Hypothalamus (tissue), 51 donors: ENCODE data around the gene LSM2.
"Not testable (repeated sequence)": the region's sequence is repeated elsewhere in the genome, so short reads cannot be mapped to it uniquely, and the experiment has no call there.

Experiments
- DNase-seq, 51 donors: peaks; one replicate each; lab custom pipeline; 2025; lab: John Stamatoyannopoulos, UW

The LSM2 gene

DNA sequence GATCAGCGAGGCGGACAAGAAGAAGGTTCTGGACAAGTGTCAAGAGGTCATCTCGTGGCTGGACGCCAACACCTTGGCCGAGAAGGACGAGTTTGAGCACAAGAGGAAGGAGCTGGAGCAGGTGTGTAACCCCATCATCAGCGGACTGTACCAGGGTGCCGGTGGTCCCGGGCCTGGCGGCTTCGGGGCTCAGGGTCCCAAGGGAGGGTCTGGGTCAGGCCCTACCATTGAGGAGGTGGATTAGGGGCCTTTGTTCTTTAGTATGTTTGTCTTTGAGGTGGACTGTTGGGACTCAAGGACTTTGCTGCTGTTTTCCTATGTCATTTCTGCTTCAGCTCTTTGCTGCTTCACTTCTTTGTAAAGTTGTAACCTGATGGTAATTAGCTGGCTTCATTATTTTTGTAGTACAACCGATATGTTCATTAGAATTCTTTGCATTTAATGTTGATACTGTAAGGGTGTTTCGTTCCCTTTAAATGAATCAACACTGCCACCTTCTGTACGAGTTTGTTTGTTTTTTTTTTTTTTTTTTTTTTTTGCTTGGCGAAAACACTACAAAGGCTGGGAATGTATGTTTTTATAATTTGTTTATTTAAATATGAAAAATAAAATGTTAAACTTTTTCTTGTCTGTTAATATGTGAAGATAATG is 23.0 kb upstream of the LSM2 start:
- peak in 20 of 51 donors; percentile 10 to 79 (median 34) for DNase-seq

DNA sequence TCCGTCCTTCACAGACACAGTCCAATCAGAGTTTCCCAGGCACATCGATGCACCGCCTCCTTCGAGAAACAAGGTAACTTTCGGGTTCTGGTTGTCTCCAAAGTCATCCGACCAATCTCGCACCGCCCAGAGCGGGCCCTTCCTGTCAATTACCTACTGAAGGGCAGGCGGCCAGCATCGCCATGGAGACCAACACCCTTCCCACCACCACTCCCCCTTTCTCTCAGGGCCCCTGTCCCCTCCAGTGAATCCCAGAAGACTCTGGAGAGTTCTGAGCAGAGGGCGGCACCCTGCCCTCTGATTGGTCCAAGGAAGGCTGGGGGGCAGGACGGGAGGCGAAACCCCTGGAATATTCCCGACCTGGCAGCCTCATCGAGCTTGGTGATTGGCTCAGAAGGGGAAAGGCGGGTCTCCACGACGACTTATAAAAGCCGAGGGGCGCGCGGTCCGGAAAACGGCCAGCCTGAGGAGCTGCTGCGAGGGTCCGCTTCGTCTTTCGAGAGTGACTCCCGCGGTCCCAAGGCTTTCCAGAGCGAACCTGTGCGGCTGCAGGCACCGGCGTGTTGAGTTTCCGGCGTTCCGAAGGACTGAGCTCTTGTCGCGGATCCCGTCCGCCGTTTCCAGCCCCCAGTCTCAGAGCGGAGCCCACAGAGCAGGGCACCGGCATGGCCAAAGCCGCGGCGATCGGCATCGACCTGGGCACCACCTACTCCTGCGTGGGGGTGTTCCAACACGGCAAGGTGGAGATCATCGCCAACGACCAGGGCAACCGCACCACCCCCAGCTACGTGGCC is 20.7 kb upstream of the LSM2 start, which contains the start of gene HSPA1B:
Gene HSPA1B, plus strand, starts transcription at position 453 of the 794 bp plus-strand sequence. Its CDS starts 213 bp downstream, at position 666.
- DNase-seq: peak in 50 of 51 donors; percentile 88 to 100 (median 99)

- DNase-seq: peak in 37 of 51 donors; percentile 30 to 88 (median 71)
Observed at GRCh38 chr6:31826793-31827285, 20.1 kb upstream of the LSM2 start.

DNA sequence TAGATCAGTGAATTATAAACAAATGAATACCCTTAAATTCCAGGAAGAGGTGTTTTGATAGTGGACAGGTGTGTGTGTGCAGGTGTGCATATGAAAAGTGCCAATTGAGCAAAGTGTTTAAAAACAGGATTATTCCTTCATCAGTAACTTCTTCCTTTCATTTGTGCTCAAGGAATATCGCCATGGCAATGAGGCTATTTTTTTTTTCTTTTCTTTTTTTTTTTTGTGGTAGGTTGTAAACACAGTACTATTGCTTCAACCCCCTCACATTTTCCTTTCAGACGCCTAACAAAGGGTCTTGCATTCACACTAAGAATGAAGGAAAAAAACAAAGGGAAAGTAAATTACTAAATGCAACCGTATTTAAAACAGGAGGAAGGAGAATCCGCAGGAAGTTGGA is 18.8 kb upstream of the LSM2 start:
- DNase-seq: no peak

- DNase-seq: not testable (repeated sequence)
Observed at GRCh38 chr6:31823592-31824196, 16.9 kb upstream of the LSM2 start.

GRCh38 chr6:31822036-31822821 is 15.5 kb upstream of the LSM2 start:
- peak in 46 of 51 donors; percentile 26 to 93 (median 72) for DNase-seq

- peak in 43 of 51 donors; percentile 14 to 89 (median 58) for DNase-seq
Observed at GRCh38 chr6:31821301-31822035, 14.7 kb upstream of the LSM2 start.

GRCh38 chr6:31820399-31820798 is 13.6 kb upstream of the LSM2 start:
- DNase-seq: not testable (repeated sequence)

DNA sequence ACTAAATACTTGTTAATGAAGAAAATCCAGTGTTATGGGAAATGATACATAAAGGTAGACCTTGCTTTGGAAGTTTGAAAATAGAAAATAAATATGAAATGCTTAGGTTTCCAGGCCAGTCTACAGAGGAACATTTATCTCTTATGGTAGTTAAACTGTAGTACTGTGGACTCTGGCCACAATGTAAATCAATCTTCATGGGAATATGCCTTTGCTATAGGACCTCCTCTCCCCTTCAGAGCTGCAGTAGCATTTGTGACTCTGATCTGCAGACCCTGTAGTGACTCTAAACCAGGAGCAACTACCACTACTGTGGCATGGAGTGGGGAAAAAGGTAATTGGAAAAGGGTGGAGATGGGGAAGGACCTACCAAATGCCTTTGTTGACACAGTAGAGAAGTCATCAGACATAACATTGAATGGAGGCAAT is 13.1 kb upstream of the LSM2 start:
- no peak for DNase-seq

DNA sequence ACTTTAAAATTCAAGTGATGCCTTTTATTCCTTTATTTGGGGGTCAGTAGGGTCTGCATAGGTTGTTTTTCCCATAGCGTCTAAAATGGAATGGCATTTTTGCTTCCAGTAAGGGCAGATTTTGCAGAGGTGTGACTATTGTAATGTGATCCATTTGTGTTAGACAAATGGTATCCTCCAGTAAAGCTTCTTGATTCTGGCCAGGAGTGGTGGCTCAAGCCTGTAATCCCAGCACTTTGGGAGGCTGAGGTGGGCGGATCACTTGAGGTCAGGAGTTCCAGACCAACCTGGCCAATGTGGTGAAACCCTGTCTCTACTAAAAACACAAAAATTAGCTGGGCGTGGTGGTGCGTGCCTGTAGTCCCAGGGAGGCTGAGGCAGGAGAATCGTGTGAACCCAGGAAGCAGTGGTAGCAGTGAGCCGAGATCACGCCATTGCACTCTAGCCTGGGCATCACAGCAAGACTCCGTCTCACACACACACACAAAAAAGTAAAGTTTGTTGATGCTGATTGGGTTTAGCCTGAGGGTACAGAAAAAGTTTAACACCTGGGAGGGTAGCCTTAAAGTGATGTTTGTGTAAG is 11.3 kb upstream of the LSM2 start:
- peak in 17 of 51 donors; percentile 16 to 71 (median 43) for DNase-seq

GRCh38 chr6:31817133-31817928 is 10.6 kb upstream of the LSM2 start:
- DNase-seq: peak in 25 of 51 donors; percentile 19 to 81 (median 46)

DNA sequence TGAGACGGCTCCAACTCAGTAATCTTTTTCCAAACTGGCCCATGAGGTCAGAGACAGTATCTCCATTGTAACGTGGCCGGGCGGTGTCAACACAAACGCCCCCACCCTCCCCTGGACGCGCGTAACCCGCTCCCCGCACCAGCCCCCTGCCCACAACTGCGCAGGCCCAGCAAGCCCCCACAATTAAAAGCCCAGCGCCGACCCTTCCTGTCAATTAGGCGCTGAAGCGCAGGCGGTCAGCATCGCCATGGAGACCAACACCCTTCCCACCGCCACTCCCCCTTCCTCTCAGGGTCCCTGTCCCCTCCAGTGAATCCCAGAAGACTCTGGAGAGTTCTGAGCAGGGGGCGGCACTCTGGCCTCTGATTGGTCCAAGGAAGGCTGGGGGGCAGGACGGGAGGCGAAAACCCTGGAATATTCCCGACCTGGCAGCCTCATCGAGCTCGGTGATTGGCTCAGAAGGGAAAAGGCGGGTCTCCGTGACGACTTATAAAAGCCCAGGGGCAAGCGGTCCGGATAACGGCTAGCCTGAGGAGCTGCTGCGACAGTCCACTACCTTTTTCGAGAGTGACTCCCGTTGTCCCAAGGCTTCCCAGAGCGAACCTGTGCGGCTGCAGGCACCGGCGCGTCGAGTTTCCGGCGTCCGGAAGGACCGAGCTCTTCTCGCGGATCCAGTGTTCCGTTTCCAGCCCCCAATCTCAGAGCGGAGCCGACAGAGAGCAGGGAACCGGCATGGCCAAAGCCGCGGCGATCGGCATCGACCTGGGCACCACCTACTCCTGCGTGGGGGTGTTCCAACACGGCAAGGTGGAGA is 8.5 kb upstream of the LSM2 start, which contains the start of the genes HSPA1A and HSPA1L:
Gene HSPA1A, plus strand, starts transcription at position 519 of the 814 bp plus-strand sequence. Its CDS starts 214 bp downstream, at position 733.
Gene HSPA1L, minus strand, starts transcription at position 259 of the 814 bp plus-strand sequence. CDS start 3,311 bp downstream, outside the sequence.
- DNase-seq: peak in 50 of 51 donors; percentile 84 to 100 (median 96)

- peak in 49 of 51 donors; percentile 59 to 97 (median 89) for DNase-seq
Observed at GRCh38 chr6:31814677-31815024, 7.9 kb upstream of the LSM2 start.

DNA sequence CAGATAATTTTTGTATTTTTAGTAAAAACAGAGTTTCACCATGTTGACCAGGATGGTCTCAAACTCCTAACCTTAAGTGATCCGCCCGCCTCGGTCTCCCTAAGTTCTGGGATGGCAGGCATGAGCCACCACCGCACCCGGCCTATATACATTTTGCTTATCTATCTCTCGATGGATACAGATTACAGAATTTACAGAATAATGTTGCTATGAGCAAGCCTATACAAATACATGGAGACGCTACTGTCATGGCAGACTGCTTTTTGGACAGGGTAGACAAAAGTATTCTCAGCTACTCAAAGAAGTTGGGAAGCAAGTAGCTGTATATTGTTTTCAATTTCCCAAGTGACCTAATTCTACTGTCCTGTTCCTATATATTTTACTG is 6.7 kb upstream of the LSM2 start:
- DNase-seq: no peak

DNA sequence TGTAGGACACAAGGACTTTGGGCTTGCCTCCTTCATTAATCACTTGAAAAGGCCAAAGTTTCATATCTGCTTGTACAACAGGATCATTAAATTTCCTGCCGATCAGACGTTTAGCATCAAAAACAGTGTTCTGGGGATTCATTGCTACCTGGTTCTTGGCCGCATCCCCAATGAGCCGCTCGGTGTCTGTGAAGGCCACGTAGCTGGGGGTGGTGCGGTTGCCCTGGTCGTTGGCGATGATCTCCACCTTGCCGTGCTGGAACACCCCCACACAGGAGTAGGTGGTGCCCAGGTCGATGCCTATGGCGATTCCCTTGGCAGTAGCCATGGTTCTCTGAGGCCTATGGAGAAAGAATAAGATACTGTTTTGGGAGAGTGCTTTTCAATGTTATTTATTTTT is 4.9 kb upstream of the LSM2 start:
- DNase-seq: no peak

DNA sequence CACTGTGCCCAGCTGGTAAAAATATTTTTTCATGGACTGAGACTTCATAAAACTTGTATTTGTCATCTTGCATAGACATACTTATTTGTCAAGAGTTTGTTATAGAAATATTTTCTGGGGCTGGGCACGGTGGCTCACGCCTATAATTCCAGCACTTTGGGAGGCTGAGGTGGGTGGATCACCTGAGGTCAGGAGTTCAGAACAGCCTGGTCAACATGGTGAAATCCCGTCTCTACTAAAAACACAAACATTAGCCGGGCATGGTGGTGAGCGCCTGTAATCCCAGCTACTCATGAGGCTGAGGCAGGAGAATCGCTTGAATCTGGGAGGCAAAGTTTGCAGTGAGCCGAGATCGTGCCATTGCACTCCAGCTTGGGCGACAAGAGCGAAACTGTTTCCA is 1.8 kb upstream of the LSM2 start:
- not testable (repeated sequence) for DNase-seq

- DNase-seq: peak in 1 of 51 donors; percentile 48
Observed at GRCh38 chr6:31805939-31806469, 762 bp downstream of the LSM2 start.
